ENCODE measurements around the gene NALF2.

GRCh38 chrX:69505772-69506616, 1.9 kb downstream of the NALF2 start:
- TF ChIP-seq, protein P1, sequence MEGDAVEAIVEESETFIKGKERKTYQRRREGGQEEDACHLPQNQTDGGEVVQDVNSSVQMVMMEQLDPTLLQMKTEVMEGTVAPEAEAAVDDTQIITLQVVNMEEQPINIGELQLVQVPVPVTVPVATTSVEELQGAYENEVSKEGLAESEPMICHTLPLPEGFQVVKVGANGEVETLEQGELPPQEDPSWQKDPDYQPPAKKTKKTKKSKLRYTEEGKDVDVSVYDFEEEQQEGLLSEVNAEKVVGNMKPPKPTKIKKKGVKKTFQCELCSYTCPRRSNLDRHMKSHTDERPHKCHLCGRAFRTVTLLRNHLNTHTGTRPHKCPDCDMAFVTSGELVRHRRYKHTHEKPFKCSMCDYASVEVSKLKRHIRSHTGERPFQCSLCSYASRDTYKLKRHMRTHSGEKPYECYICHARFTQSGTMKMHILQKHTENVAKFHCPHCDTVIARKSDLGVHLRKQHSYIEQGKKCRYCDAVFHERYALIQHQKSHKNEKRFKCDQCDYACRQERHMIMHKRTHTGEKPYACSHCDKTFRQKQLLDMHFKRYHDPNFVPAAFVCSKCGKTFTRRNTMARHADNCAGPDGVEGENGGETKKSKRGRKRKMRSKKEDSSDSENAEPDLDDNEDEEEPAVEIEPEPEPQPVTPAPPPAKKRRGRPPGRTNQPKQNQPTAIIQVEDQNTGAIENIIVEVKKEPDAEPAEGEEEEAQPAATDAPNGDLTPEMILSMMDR (conservative IDR thresholded peaks at IDR 0.05; ENCODE audit: low read depth, low read length), result no peak
- no peak for TF ChIP-seq EZH2 (IDR thresholded peaks at IDR 0.05; ENCODE audit: borderline replicate concordance, low read depth, low read length, poor library complexity, severe bottlenecking)
